Right cardiac atrium (tissue), 5 donors: ENCODE measurements around the gene IMMP2L. TPM values are rescaled to one million over a fixed set of nuclear protein-coding genes. Genes with fewer than 3 reads are reported as not detected.
"Not testable (repeated sequence)": the region's sequence is repeated elsewhere in the genome, so short reads cannot be mapped to it uniquely, and the experiment has no call there.

Experiments used
- ATAC-seq, 2 donors: fragments of 200-7000 bp; cut with Tn5 transposase; one replicate each; pipeline versions ENCODE4 v1.8.0 to v1.9.1; 2020; ENCODE audit warnings: moderate library complexity in 2 of 2, mild to moderate bottlenecking in 1 of 2
- DNase-seq, 3 donors: peaks; one replicate each; pipeline ENCODE4 v3.0.0-alpha.2; 2020
- H3K27ac ChIP-seq: one replicate; pipeline ENCODE4 v1.5.1; 2013; ENCODE audit warnings: mild to moderate bottlenecking, low read length, control low read depth, moderate library complexity
- H3K27me3 ChIP-seq: one replicate; pipeline ENCODE4 v1.6.1; 2013; ENCODE audit not compliant: control insufficient read depth, insufficient read depth
- H3K4me1 ChIP-seq: one replicate; pipeline ENCODE4 v1.6.1; 2013; ENCODE audit warnings: low read length; ENCODE audit not compliant: control insufficient read depth, insufficient read depth
- H3K4me3 ChIP-seq: one replicate; pipeline ENCODE4 v1.5.1; 2013; ENCODE audit warnings: low read length, control low read depth
- H3K9me3 ChIP-seq: one replicate; pipeline ENCODE4 v1.6.1; 2013; ENCODE audit warnings: low read length; ENCODE audit not compliant: control insufficient read depth
- WGBS: extraction: QIAGEN DNeasy Blood & Tissue Kit; methylation state at CpG from one replicate; pipeline ENCODE4 v1.1.7; 2013; 5-methylcytosine and 5-hydroxymethylcytosine counted together
- intact Hi-C, 4 donors: fragments of 100-400 bp; cut with DNase I; formaldehyde crosslinking; loops; one replicate each; pipeline versions ENCODE4 v1.11.0 to v1.14.0; 2022 to 2023
- polyA plus RNA-seq: library from polyadenylated mRNA; stranded (reverse); fragments of 200-250 nt; gene quantifications from one replicate; pipeline ENCODE4 v1.2.3, GENCODE V29; 2013
- total RNA-seq, 4 donors: library from RNA; stranded (reverse); fragmentation: NEBNext Ultra II Directional; extraction: Animal tissue kit (Norgen Biotek cat#: 25700); gene quantifications; one replicate each; pipeline ENCODE4 v1.2.1, GENCODE V29; 2021
- donor health status: healthy with polysubstance abuse.
- donor health status: DM: no; HTN: yes; CAD: no.
- donor health status: DM: no; HTN: no; CAD: no.
- donor health status: DM: no; HTN: yes; CAD: no; lungs with severe emphysema.
- donor health status: DM: yes; HTN: yes; CAD: no.

Gene IMMP2L
- total and polyA plus RNA-seq, 5 donors = 6.6 to 16.2 (median 13.9) TPM

DNA sequence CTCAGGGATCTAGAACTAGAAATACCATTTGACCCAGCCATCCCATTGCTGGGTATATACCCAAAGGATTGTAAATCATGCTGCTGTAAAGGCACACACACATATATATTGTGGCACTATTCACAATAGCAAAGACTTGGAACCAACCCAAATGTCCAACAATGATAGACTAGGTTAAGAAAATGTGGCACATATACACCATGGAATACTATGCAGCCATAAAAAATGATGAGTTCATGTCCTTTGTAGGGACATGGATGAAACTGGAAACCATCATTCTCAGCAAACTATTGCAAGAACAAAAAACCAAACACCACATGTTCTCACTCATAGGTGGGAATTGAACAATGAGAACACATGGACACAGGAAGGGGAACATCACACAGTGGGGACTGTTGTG lies 56.9 kb downstream of the IMMP2L start:
- DNase-seq, H3K27ac ChIP-seq, intact Hi-C loops, H3K4me1 ChIP-seq, ATAC-seq, H3K9me3 ChIP-seq, H3K27me3 ChIP-seq, H3K4me3 ChIP-seq: not testable (repeated sequence)

DNA sequence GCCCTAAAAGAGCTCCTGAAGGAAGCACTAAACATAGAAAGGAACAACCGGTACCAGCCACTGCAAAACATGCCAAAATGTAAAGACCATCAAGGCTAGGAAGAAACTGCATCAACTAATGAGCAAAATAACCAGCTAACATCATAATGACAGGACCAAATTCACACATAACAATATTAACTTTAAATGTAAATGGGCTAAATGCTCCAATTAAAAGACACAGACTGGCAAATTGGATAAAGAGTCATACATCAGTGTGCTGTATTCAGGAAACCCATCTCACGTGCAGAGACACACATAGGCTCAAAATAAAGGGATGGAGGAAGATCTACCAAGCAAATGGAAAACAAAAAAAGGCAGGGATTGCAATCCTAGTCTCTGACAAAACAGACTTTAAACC lies 60.5 kb downstream of the IMMP2L start:
- ATAC-seq, H3K4me1 ChIP-seq, H3K9me3 ChIP-seq, intact Hi-C loops, H3K4me3 ChIP-seq, H3K27me3 ChIP-seq, H3K27ac ChIP-seq, DNase-seq: not testable (repeated sequence)
- 95% methylated on average over 2 of the region's 2 CpGs for WGBS

DNA sequence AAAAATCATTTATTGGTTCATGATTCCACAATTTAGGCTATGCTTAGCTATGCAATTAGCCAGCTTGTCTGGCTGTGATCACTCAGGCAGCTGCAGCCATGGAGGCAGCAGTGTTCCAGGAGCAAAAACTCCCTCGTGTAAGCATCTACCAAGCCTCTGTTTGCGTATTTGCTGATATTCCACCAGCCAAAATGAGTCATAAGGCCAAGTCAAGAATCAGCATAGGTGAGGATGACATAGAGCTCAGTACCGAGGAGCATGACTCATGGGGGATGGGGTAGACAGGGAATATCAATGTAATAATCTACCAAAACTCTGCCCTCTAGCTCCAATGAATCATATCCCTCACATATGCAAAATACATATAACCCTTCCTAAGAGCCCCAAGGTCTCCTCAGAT lies 63.3 kb downstream of the IMMP2L start:
- WGBS = 60% methylated on average over 3 of the region's 3 CpGs
- intact Hi-C loops = no loop called here
- Histone ChIP-seq H3K27me3 (no peaks in the 10 kb centered on the region), H3K4me3 (no peak overlapping the region), H3K9me3 (no peaks in the 10 kb centered on the region), H3K4me1 (no peaks in the 10 kb centered on the region), H3K27ac (no peak overlapping the region)
- DNase-seq (no peak), ATAC-seq (no peak)

DNA sequence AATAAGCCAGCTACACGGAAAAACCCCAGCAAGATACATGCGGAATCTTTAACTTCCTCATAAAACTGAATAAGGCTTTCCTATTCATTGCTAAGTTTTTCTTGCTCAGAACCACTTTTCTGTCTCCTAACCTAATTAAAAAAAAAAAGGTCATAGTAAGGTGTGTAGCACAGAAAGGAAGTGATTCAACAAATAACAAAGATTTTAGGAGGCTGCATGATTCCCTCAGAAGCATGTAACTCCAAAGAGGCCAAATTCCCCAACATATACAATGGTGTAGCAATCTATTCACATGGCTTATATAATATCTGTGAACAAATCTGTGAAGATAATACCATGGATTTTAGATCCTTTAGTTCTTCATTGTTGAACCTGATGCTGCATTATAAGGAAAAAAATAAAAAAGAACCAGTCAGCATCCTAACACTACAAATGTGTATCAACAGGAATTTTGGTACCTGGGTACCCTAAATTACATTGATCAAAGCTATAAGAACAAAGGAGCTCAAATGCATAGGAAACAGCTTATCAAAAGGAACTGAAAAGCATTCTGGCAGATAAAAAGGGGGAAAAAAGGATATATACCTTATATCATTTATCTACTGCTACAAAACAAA lies 63.8 kb downstream of the IMMP2L start:
- H3K4me3 ChIP-seq = no peak overlapping the region
- no peaks in the 10 kb centered on the region for H3K4me1 ChIP-seq
- no peak for DNase-seq
- intact Hi-C loops = no loop called here
- H3K27me3 ChIP-seq = no peaks in the 10 kb centered on the region
- H3K27ac ChIP-seq = no peak overlapping the region
- ATAC-seq = no peak
- WGBS = 91% methylated on average over 2 of the region's 2 CpGs
- no peaks in the 10 kb centered on the region for H3K9me3 ChIP-seq

DNA sequence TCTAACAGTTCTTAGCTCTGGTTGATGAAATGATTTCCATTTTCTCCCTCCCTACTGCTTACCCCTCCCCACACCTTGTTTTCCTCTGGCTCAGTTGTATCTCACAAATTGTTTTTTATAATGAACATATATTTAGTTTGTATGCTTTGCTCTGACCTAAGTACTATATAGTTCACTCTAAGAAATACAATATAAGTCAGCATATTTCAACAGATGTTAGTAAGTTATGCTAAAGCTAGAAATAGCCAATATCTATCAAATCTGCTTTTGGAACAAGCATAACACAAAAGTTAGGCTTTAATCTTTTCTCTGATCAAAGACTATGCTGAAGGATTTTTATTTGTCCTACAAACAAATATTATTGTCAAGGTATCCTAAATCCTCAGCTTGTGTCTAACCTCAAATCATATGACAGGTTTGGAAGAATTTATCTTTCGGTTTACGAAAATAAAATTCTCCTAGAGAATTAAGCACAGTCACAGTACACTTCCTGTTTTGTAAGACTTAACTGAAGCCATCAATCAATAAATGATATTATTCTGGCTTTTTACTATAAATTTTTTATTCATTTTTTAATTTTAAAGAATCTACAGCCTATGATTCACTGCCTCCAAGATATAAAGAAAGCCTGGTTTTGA lies 67.0 kb downstream of the IMMP2L start:
- WGBS = 91% methylated on average over 2 of the region's 2 CpGs
- Histone ChIP-seq H3K4me3 (no peak overlapping the region), H3K27ac (no peak overlapping the region), H3K9me3 (no peaks in the 10 kb centered on the region), H3K4me1 (no peaks in the 10 kb centered on the region), H3K27me3 (no peaks in the 10 kb centered on the region)
- DNase-seq (no peak), ATAC-seq (no peak)
- intact Hi-C loops = no loop called here

DNA sequence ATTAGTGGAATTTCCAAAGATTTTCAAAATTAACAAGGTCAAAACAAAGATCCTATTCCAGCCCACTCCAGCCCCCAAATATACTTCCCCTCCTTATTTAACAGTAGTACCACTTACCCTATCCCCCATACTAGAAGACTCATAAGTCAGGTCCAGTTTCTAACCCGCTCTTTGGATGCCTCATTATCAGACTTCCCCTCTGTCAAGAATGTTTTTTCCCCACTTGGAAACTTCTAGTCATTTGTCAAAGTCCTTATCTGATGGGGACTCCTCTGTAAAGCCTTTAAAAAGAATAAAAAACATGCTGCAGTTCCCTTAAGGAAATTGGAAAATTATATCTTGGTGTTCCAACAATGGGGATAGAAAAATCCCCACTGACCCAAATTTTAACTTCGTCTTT lies 70.1 kb downstream of the IMMP2L start:
- Histone ChIP-seq H3K4me3 (no peak overlapping the region), H3K9me3 (no peaks in the 10 kb centered on the region), H3K27ac (no peak overlapping the region), H3K4me1 (no peaks in the 10 kb centered on the region), H3K27me3 (no peaks in the 10 kb centered on the region)
- no peak for DNase-seq
- no peak for ATAC-seq
- intact Hi-C loops = no loop called here
- WGBS = 70% methylated on average over 2 of the region's 2 CpGs

DNA sequence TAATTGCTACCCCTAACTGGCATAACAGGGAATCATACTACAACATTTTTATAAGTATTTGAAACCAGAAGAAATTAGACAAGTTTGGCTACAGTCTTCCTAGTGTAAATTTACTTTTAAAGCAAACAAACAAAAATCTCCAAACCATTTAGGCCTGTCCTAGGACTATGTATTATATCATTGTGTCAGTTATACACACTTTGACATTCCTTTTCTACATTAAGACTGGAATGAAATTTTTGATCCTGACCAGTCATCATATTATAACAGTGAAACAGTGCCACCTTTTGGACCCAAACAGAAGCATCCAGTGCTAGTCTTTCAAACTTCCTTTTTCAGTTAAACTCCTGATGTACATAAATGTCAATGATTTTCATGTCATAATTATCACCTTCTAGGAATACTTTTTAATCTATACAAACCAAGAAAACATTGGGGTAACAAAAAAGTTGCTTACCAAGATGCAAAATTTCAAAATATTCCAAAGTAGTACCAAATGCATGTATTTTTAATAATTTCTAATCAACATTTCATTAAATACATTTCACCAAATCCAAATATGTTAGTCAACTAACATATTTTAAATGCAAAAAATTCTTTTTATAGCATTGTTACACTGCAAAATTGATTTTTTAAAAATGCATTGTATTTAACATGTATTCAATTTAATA lies 75.7 kb downstream of the IMMP2L start:
- ATAC-seq = peak; percentile 62 to 67
- no peak overlapping the region for H3K27ac ChIP-seq
- H3K9me3 ChIP-seq = no peaks in the 10 kb centered on the region
- DNase-seq = no peak
- H3K27me3 ChIP-seq = no peaks in the 10 kb centered on the region
- H3K4me3 ChIP-seq = no peak overlapping the region
- intact Hi-C loops = loop anchor here in 3 of 4 donors (10.0 kb wide), 2 partner anchors 392 to 402 kb away; partner anchors contain the start of gene LRRN3 (in 2 of the 3)
- H3K4me1 ChIP-seq = no peaks in the 10 kb centered on the region

DNA sequence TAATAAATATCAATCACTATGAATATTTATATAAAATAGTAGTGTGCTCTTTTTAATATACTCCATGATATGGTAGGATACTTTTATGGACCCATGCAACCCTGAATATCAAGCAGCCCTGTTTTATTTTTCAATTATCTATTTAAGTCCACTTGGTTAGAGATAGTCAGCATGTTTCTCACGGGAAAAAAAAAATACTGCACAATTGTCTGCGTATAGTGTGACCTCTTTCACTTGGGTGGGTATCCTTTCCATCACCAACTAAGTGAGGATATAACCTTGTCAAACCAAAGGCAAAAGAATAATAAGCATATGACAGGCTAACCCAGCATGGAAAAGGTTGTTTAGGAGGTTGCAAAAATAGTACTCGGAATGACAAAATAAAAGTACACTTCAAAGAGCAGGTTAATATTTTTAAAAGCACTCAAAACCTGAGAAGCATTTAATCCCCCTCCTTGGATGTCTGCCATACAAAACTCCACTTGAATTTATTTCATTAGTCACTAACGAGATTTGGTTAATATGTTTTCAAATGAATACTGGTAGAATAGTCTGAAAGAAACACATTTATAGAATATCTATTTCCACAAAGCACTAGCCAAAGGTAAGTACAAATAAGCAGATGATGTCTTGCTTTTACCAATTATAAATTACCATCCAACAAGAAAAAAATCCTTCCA lies 76.5 kb downstream of the IMMP2L start:
- DNase-seq (no peak), ATAC-seq (no peak)
- 78% methylated on average over 4 of the region's 4 CpGs for WGBS
- Histone ChIP-seq H3K4me1 (no peaks in the 10 kb centered on the region), H3K27me3 (no peaks in the 10 kb centered on the region), H3K4me3 (no peak overlapping the region), H3K9me3 (no peaks in the 10 kb centered on the region), H3K27ac (no peak overlapping the region)
- intact Hi-C loops = loop anchor here in 3 of 4 donors (10.0 kb wide), 2 partner anchors 391 to 401 kb away; partner anchors contain the start of gene LRRN3 (in 2 of the 3)

DNA sequence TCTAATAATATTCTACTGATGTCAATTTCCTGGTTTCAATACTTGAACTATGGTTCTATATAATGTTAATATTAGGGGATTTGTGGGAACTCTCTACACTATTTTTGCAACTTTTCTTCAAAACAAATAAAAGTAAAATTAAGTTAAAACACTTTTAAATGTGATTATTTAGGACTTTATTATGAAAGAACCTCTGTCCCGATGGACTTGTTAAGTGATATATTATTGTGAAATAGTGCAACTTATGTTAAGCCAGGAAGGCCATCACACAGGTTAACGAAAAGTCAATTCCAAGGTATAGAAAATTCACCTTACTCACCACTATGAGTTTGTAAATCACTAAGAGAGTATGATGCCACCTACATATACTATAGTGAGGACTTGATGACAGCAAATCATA lies 79.2 kb downstream of the IMMP2L start:
- 97% methylated on average over 2 of the region's 2 CpGs for WGBS
- ATAC-seq (no peak), DNase-seq (no peak)
- no peaks in the 10 kb centered on the region for H3K27me3 ChIP-seq
- H3K4me3 ChIP-seq = no peak overlapping the region
- intact Hi-C loops = loop anchor here in 3 of 4 donors (10.0 kb wide), 2 partner anchors 388 to 398 kb away; partner anchors contain the start of gene LRRN3 (in 2 of the 3)
- no peak overlapping the region for H3K27ac ChIP-seq
- H3K4me1 ChIP-seq = no peaks in the 10 kb centered on the region
- H3K9me3 ChIP-seq = no peaks in the 10 kb centered on the region

DNA sequence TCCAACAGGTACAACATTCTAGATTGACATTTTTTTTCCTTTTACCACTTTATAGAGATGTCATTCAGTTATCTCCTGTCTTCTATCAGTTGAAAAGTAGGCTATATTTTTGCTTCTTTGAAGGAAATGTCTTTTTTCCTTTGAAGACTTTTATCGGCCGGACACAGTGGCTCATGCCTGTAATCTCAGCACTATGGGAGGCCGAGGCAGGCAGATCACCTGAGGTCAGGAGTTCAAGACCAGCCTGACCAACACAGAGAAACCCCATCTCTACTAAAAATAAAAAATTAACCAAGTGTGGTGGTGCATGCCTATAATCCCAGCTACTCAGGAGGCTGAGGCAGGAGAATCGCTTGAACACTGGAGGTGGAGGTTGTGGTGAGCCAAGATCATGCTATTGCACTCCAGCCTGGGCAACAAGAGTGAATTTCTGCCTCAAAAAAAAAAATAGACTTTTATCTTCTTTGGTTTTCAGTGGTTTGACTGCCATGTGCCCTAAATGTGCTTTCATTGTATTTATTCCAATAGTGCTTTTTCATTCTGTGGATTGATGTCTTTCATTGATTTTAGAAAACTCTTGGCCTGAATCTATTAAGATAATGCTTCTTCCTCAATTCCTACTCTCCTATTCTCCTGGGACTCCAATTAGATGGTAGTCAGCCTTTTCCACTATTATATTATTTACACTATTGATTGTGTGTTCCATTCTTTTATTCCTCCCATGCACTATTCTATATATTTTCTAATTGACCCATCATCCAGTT lies 84.6 kb downstream of the IMMP2L start:
- intact Hi-C loops = no loop called here
- H3K27ac ChIP-seq = no peak overlapping the region
- H3K4me1 ChIP-seq = no peaks in the 10 kb centered on the region
- no peaks in the 10 kb centered on the region for H3K27me3 ChIP-seq
- DNase-seq (no peak), ATAC-seq (no peak)
- no peak overlapping the region for H3K4me3 ChIP-seq
- WGBS = 94% methylated on average over 4 of the region's 4 CpGs
- H3K9me3 ChIP-seq = no peaks in the 10 kb centered on the region
